Measurements from ENCODE around the gene TCIRG1.
"Not testable (repeated sequence)": the region's sequence is repeated elsewhere in the genome, so short reads cannot be mapped to it uniquely, and the experiment has no call there.

TCIRG1 gene

GRCh38 chr11:68038718-68039525, at the start of gene TCIRG1:
TCIRG1 (plus strand) TSS chr11:68039025; CDS start chr11:68041272, 2,247 bp downstream.
- peak within 1 kb of the TSS; percentile 57 for H3K4me3 ChIP-seq (ENCODE audit: low read depth, low read length)
- H3K4me1 ChIP-seq (ENCODE audit: control insufficient read depth, insufficient read depth, low read length): peaks cover 30% of the 10 kb centered on the region
- peak within 1 kb of the TSS; percentile 37 for H3K9ac ChIP-seq (ENCODE audit: low read length)
- H3K27ac ChIP-seq (ENCODE audit: low read depth, low read length): peak within 1 kb of the TSS; percentile 44; the same call in 1 of the 2 replicates
- H3K36me3 ChIP-seq (ENCODE audit: control insufficient read depth, insufficient read depth, low read length): peaks cover 16% of the 10 kb centered on the region
- H3K27me3 ChIP-seq (ENCODE audit: control insufficient read depth, insufficient read depth, low read length): no peaks in the 10 kb centered on the region
- H3K9me3 ChIP-seq (ENCODE audit: control insufficient read depth, insufficient read depth, low read depth, low read length): no peaks in the 10 kb centered on the region

GRCh38 chr11:67990546-67991346, 48.1 kb upstream of the TCIRG1 start:
- H3K4me3 ChIP-seq (ENCODE audit: low read depth, low read length): peak overlapping the region; percentile 62

GRCh38 chr11:67991347-67992121, 47.3 kb upstream of the TCIRG1 start:
- not testable (repeated sequence) for H3K4me1 ChIP-seq (ENCODE audit: control insufficient read depth, insufficient read depth, low read length); H3K27me3 ChIP-seq (ENCODE audit: control insufficient read depth, insufficient read depth, low read length); H3K36me3 ChIP-seq (ENCODE audit: control insufficient read depth, insufficient read depth, low read length); H3K9me3 ChIP-seq (ENCODE audit: control insufficient read depth, insufficient read depth, low read depth, low read length); H3K27ac ChIP-seq (ENCODE audit: low read depth, low read length)
- Histone ChIP-seq H3K9ac (ENCODE audit: low read length) (peak overlapping the region; percentile 33), H3K4me3 (ENCODE audit: low read depth, low read length) (peak overlapping the region; percentile 62)

More at GRCh38 chr11:67990546-67991346, 48.1 kb upstream of the TCIRG1 start:
- H3K27ac ChIP-seq (ENCODE audit: low read depth, low read length); H3K4me1 ChIP-seq (ENCODE audit: control insufficient read depth, insufficient read depth, low read length); H3K27me3 ChIP-seq (ENCODE audit: control insufficient read depth, insufficient read depth, low read length); H3K36me3 ChIP-seq (ENCODE audit: control insufficient read depth, insufficient read depth, low read length); H3K9me3 ChIP-seq (ENCODE audit: control insufficient read depth, insufficient read depth, low read depth, low read length): not testable (repeated sequence)
- peak overlapping the region; percentile 33 for H3K9ac ChIP-seq (ENCODE audit: low read length)

- H3K9me3 ChIP-seq (ENCODE audit: control insufficient read depth, insufficient read depth, low read depth, low read length); H3K4me1 ChIP-seq (ENCODE audit: control insufficient read depth, insufficient read depth, low read length); H3K36me3 ChIP-seq (ENCODE audit: control insufficient read depth, insufficient read depth, low read length); H3K27me3 ChIP-seq (ENCODE audit: control insufficient read depth, insufficient read depth, low read length); H3K27ac ChIP-seq (ENCODE audit: low read depth, low read length); H3K9ac ChIP-seq (ENCODE audit: low read length); H3K4me3 ChIP-seq (ENCODE audit: low read depth, low read length): not testable (repeated sequence)
Observed at GRCh38 chr11:67993821-67994220, 45.0 kb upstream of the TCIRG1 start.

GRCh38 chr11:67994387-67994786, 44.4 kb upstream of the TCIRG1 start:
- H3K9ac ChIP-seq (ENCODE audit: low read length); H3K27ac ChIP-seq (ENCODE audit: low read depth, low read length); H3K4me1 ChIP-seq (ENCODE audit: control insufficient read depth, insufficient read depth, low read length); H3K36me3 ChIP-seq (ENCODE audit: control insufficient read depth, insufficient read depth, low read length); H3K27me3 ChIP-seq (ENCODE audit: control insufficient read depth, insufficient read depth, low read length); H3K9me3 ChIP-seq (ENCODE audit: control insufficient read depth, insufficient read depth, low read depth, low read length); H3K4me3 ChIP-seq (ENCODE audit: low read depth, low read length): not testable (repeated sequence)

GRCh38 chr11:67995129-67995528, 43.7 kb upstream of the TCIRG1 start:
- not testable (repeated sequence) for H3K4me3 ChIP-seq (ENCODE audit: low read depth, low read length); H3K9ac ChIP-seq (ENCODE audit: low read length); H3K4me1 ChIP-seq (ENCODE audit: control insufficient read depth, insufficient read depth, low read length); H3K36me3 ChIP-seq (ENCODE audit: control insufficient read depth, insufficient read depth, low read length); H3K27ac ChIP-seq (ENCODE audit: low read depth, low read length); H3K9me3 ChIP-seq (ENCODE audit: control insufficient read depth, insufficient read depth, low read depth, low read length); H3K27me3 ChIP-seq (ENCODE audit: control insufficient read depth, insufficient read depth, low read length)

GRCh38 chr11:67995579-67995978, 43.2 kb upstream of the TCIRG1 start:
- not testable (repeated sequence) for H3K27ac ChIP-seq (ENCODE audit: low read depth, low read length); H3K4me1 ChIP-seq (ENCODE audit: control insufficient read depth, insufficient read depth, low read length); H3K4me3 ChIP-seq (ENCODE audit: low read depth, low read length); H3K9ac ChIP-seq (ENCODE audit: low read length); H3K36me3 ChIP-seq (ENCODE audit: control insufficient read depth, insufficient read depth, low read length); H3K9me3 ChIP-seq (ENCODE audit: control insufficient read depth, insufficient read depth, low read depth, low read length); H3K27me3 ChIP-seq (ENCODE audit: control insufficient read depth, insufficient read depth, low read length)

- Histone ChIP-seq H3K9me3 (ENCODE audit: control insufficient read depth, insufficient read depth, low read depth, low read length) (no peaks in the 10 kb centered on the region), H3K27me3 (ENCODE audit: control insufficient read depth, insufficient read depth, low read length) (peaks cover 3% of the 10 kb centered on the region), H3K9ac (ENCODE audit: low read length) (no peak overlapping the region), H3K4me3 (ENCODE audit: low read depth, low read length) (no peak overlapping the region), H3K36me3 (ENCODE audit: control insufficient read depth, insufficient read depth, low read length) (no peaks in the 10 kb centered on the region), H3K4me1 (ENCODE audit: control insufficient read depth, insufficient read depth, low read length) (peaks cover 9% of the 10 kb centered on the region; the same call in 1 of the 2 replicates), H3K27ac (ENCODE audit: low read depth, low read length) (no peak overlapping the region)
Observed at GRCh38 chr11:67996051-67996450, 42.8 kb upstream of the TCIRG1 start.

- no peak overlapping the region for H3K9ac ChIP-seq (ENCODE audit: low read length)
Observed at GRCh38 chr11:67996622-67997474, 42.0 kb upstream of the TCIRG1 start.

GRCh38 chr11:67997475-67997921, 41.3 kb upstream of the TCIRG1 start:
- Histone ChIP-seq H3K27me3 (ENCODE audit: control insufficient read depth, insufficient read depth, low read length) (no peaks in the 10 kb centered on the region; the same call in 1 of the 2 replicates), H3K36me3 (ENCODE audit: control insufficient read depth, insufficient read depth, low read length) (no peaks in the 10 kb centered on the region), H3K27ac (ENCODE audit: low read depth, low read length) (no peak overlapping the region), H3K4me1 (ENCODE audit: control insufficient read depth, insufficient read depth, low read length) (peaks cover 9% of the 10 kb centered on the region; the same call in 1 of the 2 replicates), H3K4me3 (ENCODE audit: low read depth, low read length) (no peak overlapping the region; the same call in 1 of the 2 replicates), H3K9me3 (ENCODE audit: control insufficient read depth, insufficient read depth, low read depth, low read length) (no peaks in the 10 kb centered on the region), H3K9ac (ENCODE audit: low read length) (no peak overlapping the region)

More at GRCh38 chr11:67996622-67997474, 42.0 kb upstream of the TCIRG1 start:
- Histone ChIP-seq H3K27ac (ENCODE audit: low read depth, low read length) (no peak overlapping the region), H3K27me3 (ENCODE audit: control insufficient read depth, insufficient read depth, low read length) (peaks cover 1% of the 10 kb centered on the region), H3K9me3 (ENCODE audit: control insufficient read depth, insufficient read depth, low read depth, low read length) (no peaks in the 10 kb centered on the region), H3K36me3 (ENCODE audit: control insufficient read depth, insufficient read depth, low read length) (no peaks in the 10 kb centered on the region), H3K4me1 (ENCODE audit: control insufficient read depth, insufficient read depth, low read length) (peaks cover 9% of the 10 kb centered on the region; the same call in 1 of the 2 replicates), H3K4me3 (ENCODE audit: low read depth, low read length) (peak overlapping the region; percentile 86)
